Tibial nerve (tissue), 4 donors: ENCODE data around the gene CFAP20.

Source experiments
- EP300 ChIP-seq, 2 donors: sonication (generic); formaldehyde crosslinking; IDR thresholded peaks; one replicate each; pipeline ENCODE4 v1.6.1; 2017; ENCODE audit warnings: antibody characterized with exemption in 2 of 2, mild to moderate bottlenecking in 1 of 2
- POLR2A ChIP-seq, 2 donors: fragments of 450-650 bp; IDR thresholded peaks; one replicate each; pipeline ENCODE4 v1.6.1; 2017; ENCODE audit warnings: antibody characterized with exemption in 2 of 2, mild to moderate bottlenecking in 2 of 2, moderate library complexity in 2 of 2
- TF ChIP-seq, protein P1 (sequence below), 5 experiments: fragments of 200-600 bp in 3 of 5; fragments of 450-650 bp in 2 of 5; sonication (generic) in 3 of 5; IDR thresholded peaks; one replicate each; pipeline ENCODE4 v1.5.1; 2016 to 2019; ENCODE audit warnings: antibody characterized with exemption in 5 of 5, mild to moderate bottlenecking in 3 of 5, moderate library complexity in 2 of 5

DNA sequence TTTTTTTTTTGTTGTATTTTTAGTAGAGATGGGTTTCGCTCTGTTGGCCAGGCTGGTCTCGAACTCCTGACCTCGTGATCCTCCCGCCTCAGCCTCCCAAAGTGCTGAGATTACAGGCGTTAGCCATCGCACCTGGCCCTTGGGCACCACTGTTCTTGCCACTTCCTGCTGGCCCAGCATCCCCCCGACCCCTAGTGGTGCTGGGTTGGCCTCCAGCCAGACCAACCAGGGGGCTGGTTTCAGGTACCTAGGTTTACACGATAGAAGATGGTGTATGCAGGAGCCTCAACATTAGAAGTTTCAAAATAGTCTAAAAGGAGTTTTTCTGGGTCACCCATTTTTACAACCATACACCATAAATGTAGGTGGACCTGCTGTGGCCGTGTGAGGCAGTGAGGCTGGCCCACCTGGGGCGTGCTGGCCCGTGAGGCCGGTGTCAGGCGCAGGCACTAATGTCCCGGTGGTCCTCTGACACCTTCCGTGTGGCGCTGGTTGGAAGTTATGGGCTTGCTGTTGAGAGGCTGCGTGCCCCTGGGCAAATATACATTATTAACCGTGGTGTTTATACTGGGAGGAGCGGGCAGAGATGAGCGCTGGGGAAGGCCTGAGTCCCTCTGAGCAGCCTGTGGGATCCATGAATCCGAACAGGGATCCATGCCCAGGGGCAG is 43.5 kb downstream of the CFAP20 start:
- TF ChIP-seq EP300 (IDR thresholded peaks at IDR 0.05) = no peak
- TF ChIP-seq, protein P1, sequence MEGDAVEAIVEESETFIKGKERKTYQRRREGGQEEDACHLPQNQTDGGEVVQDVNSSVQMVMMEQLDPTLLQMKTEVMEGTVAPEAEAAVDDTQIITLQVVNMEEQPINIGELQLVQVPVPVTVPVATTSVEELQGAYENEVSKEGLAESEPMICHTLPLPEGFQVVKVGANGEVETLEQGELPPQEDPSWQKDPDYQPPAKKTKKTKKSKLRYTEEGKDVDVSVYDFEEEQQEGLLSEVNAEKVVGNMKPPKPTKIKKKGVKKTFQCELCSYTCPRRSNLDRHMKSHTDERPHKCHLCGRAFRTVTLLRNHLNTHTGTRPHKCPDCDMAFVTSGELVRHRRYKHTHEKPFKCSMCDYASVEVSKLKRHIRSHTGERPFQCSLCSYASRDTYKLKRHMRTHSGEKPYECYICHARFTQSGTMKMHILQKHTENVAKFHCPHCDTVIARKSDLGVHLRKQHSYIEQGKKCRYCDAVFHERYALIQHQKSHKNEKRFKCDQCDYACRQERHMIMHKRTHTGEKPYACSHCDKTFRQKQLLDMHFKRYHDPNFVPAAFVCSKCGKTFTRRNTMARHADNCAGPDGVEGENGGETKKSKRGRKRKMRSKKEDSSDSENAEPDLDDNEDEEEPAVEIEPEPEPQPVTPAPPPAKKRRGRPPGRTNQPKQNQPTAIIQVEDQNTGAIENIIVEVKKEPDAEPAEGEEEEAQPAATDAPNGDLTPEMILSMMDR (IDR thresholded peaks at IDR 0.05) = no peak
- TF ChIP-seq POLR2A (IDR thresholded peaks at IDR 0.05) = no peak
